Type B pancreatic cell (in vitro differentiated cells): ENCODE measurements around the gene B9D1. TPM values are rescaled to one million over a fixed set of nuclear protein-coding genes. Genes with fewer than 3 reads are reported as not detected.

Source experiments
- DNase-seq: peaks from one replicate; pipeline ENCODE4 v3.0.0; 2021; ENCODE audit warnings: mixed read lengths; ENCODE audit not compliant: unreplicated experiment; ENCODE audit errors: extremely low spot score
- H3K27ac Mint-ChIP-seq: 2 replicates; pipeline ENCODE4 v1.8.0; 2021; ENCODE audit warnings: mild to moderate bottlenecking, mixed read lengths
- H3K27me3 Mint-ChIP-seq: 2 replicates; pipeline ENCODE4 v1.8.0; 2021; ENCODE audit warnings: mixed read lengths
- H3K36me3 Mint-ChIP-seq: 2 replicates; pipeline ENCODE4 v1.8.0; 2021; ENCODE audit warnings: mixed read lengths
- H3K4me1 Mint-ChIP-seq: one replicate; pipeline ENCODE4 v1.8.0; 2021; ENCODE audit warnings: mixed read lengths; ENCODE audit not compliant: unreplicated experiment
- H3K4me3 Mint-ChIP-seq: 2 replicates; pipeline ENCODE4 v1.8.0; 2021; ENCODE audit warnings: mild to moderate bottlenecking, mixed read lengths
- H3K9me3 Mint-ChIP-seq: 2 replicates; pipeline ENCODE4 v1.8.0; 2021; ENCODE audit warnings: mixed read lengths
- total RNA-seq: library from RNA; stranded (reverse); gene quantifications from 2 replicates; pipeline ENCODE4 v1.2.1, GENCODE V29; 2021; ENCODE audit warnings: low replicate concordance
- TF ChIP-seq, protein P1 (sequence below): fragments of 200-600 bp; sonication (generic); conservative IDR thresholded peaks from 2 replicates; pipeline ENCODE4 v1.5.0; 2021; ENCODE audit warnings: antibody characterized with exemption, mild to moderate bottlenecking

B9D1 gene
- total RNA-seq, 1 donor from 2014 or later = 23.2 TPM

DNA sequence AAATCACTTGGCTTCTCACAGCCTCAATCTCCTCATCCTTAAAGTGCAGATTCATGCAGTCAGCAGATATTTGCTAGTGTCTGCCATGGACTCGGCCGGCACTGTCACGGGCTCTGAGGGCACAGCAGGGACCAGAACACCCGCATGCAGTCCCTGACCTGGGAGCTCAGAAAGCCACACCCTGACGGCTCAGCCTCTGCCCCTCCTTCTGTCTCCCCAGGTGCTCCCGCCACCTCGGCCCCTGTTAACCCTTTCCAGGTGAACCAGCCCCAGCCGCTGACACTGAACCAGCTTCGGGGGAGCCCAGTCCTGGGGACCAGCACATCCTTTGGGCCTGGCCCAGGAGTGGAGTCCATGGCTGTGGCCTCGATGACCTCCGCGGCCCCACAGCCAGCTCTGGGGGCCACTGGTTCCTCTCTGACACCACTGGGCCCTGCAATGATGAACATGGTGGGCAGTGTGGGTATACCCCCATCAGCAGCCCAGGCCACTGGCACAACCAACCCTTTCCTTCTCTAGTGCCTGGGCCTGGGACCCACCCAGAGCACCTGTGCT is 28.7 kb downstream of the B9D1 start:
- DNase-seq = no peak
- no peak overlapping the region for H3K27ac Mint-ChIP-seq
- H3K4me3 Mint-ChIP-seq = no peak overlapping the region
- H3K36me3 Mint-ChIP-seq = peaks cover 8% of the 10 kb centered on the region
- TF ChIP-seq, protein P1, sequence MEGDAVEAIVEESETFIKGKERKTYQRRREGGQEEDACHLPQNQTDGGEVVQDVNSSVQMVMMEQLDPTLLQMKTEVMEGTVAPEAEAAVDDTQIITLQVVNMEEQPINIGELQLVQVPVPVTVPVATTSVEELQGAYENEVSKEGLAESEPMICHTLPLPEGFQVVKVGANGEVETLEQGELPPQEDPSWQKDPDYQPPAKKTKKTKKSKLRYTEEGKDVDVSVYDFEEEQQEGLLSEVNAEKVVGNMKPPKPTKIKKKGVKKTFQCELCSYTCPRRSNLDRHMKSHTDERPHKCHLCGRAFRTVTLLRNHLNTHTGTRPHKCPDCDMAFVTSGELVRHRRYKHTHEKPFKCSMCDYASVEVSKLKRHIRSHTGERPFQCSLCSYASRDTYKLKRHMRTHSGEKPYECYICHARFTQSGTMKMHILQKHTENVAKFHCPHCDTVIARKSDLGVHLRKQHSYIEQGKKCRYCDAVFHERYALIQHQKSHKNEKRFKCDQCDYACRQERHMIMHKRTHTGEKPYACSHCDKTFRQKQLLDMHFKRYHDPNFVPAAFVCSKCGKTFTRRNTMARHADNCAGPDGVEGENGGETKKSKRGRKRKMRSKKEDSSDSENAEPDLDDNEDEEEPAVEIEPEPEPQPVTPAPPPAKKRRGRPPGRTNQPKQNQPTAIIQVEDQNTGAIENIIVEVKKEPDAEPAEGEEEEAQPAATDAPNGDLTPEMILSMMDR = no peak
- no peaks in the 10 kb centered on the region for H3K27me3 Mint-ChIP-seq
- H3K9me3 Mint-ChIP-seq = no peaks in the 10 kb centered on the region
- peaks cover 23% of the 10 kb centered on the region for H3K4me1 Mint-ChIP-seq

- peaks cover 9% of the 10 kb centered on the region for H3K36me3 Mint-ChIP-seq
- DNase-seq = no peak
- no peaks in the 10 kb centered on the region for H3K27me3 Mint-ChIP-seq
These were observed 29.4 kb downstream of the B9D1 start for GRCh38 chr17:19333132-19333440.

DNA sequence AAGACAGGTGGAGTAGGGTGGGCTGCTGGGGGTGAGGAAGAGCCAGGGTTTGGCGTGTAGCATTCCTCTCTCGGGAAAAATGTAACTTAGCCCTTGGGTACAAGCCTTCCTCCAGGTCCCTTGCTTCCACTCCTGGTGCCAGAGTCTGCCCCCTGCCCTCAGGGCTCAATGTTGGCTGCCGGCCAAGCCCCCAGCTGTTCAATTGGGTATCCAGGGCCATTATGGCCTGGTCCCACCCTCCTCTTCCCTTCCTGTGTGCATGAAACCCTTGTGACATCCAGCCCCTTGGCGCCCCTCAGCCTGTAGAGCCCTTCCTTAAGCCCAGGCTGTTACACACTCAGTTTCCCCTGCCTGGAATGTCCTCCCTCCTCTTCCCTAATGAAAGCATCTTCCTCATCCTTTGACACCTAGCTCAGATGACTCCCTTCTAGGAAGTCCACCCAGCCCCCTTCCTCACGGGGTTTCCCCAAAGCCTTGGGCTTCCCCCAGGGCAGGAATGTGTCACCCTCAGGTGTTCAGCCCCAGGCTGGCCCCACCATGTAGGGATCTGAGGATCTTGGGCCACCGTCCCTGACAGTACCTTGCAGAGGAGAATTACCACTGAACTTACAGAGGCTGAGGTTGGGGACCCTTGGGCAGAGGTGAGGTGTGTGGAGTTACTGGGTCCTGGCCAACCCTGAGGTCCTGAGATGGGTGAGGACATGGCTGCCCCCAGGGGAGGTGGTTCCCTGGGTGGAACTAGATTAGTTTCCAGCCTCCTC is 30.0 kb downstream of the B9D1 start:
- Mint-ChIP-seq H3K4me1 (peaks cover 17% of the 10 kb centered on the region), H3K27me3 (no peaks in the 10 kb centered on the region), H3K27ac (no peak overlapping the region), H3K9me3 (no peaks in the 10 kb centered on the region), H3K36me3 (peaks cover 14% of the 10 kb centered on the region), H3K4me3 (no peak overlapping the region)
- no peak for DNase-seq
- TF ChIP-seq, protein P1 = no peak

More at GRCh38 chr17:19333132-19333440, 29.4 kb downstream of the B9D1 start:
- peaks cover 17% of the 10 kb centered on the region for H3K4me1 Mint-ChIP-seq
- H3K9me3 Mint-ChIP-seq = no peaks in the 10 kb centered on the region
- no peak overlapping the region for H3K4me3 Mint-ChIP-seq
- no peak overlapping the region for H3K27ac Mint-ChIP-seq
- TF ChIP-seq, protein P1 = no peak

DNA sequence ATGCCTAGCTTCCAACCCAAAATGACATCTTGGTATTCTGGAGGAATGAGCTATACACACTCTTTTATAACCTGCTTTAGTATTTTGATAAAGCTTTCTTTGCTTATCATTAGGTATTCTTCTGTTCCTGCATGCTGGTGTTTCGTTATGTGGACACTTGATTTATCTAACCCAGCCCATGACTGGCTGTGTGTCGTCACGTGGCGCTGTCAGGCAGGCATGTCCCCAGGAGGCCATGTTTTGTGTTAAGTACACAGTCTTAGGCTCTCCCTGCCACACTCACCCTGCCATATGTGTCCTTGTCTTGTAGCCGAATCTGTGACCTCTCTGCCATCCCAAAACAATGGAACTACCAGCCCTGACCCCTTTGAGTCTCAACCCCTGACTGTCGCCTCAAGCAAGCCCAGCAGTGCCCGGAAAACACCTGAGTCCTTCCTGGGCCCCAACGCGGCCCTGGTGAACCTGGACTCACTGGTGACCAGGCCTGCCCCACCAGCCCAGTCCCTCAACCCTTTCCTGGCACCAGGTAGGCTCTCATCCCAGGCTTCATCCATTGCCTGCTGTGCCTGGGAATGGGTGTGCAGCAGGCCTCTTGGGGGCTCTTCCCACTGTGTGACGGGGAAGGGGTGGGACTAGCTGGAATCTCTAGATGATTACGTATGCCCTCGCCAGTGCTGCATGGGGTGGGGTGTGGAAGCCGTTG is 30.8 kb downstream of the B9D1 start:
- TF ChIP-seq, protein P1 = no peak
- Mint-ChIP-seq H3K9me3 (no peaks in the 10 kb centered on the region), H3K4me3 (no peak overlapping the region), H3K4me1 (peaks cover 10% of the 10 kb centered on the region), H3K27ac (peak overlapping the region; percentile 53), H3K36me3 (peaks cover 20% of the 10 kb centered on the region), H3K27me3 (no peaks in the 10 kb centered on the region)
- DNase-seq = no peak

DNA sequence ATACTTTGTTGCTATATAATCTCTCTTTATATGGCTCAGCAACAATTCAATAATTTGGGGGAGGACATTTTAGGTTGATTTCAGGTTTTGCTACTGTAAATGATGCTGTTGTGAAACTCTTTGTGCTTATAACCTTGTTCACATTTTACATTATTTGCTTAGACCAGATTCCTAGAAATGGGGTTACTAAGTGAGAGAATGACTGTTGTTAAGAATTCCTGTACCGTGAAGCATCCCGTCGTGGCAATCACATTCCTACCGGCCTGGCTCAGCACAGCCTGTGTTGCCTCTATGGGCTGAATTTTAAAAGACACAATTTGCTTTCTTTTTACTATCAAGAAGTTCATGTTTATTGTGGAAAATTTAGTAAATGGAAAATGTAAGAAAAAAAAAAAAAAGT is 31.4 kb downstream of the B9D1 start:
- Mint-ChIP-seq H3K36me3 (peaks cover 21% of the 10 kb centered on the region), H3K27ac (peak overlapping the region; percentile 40), H3K4me3 (no peak overlapping the region), H3K27me3 (no peaks in the 10 kb centered on the region), H3K4me1 (peaks cover 10% of the 10 kb centered on the region), H3K9me3 (no peaks in the 10 kb centered on the region)
- TF ChIP-seq, protein P1 = no peak
- DNase-seq = no peak
